GM13977 (cell line): ENCODE results near the gene NDFIP2.

ENCODE experiments used
- DNase-seq: peaks from one replicate; pipeline ENCODE4 v3.0.0; 2012; ENCODE audit warnings: low spot score
- in situ Hi-C: fragments of 300-500 bp; cut with MboI; formaldehyde crosslinking; loops from one replicate; pipeline ENCODE4 v1.12.0; 2022; ENCODE audit warnings: low sequenced_read_pairs, low pct_unique_long_range_greater_than_20kb, mixed read lengths, inconsistent platforms; ENCODE audit not compliant: unreplicated experiment
- TF ChIP-seq, protein P1 (sequence below): IDR thresholded peaks from 2 replicates; pipeline ENCODE4 v1.5.1; 2012; ENCODE audit warnings: mild to moderate bottlenecking, control low read depth; ENCODE audit not compliant: insufficient read depth; ENCODE audit errors: extremely low read depth, missing control alignments

The NDFIP2 gene

DNA sequence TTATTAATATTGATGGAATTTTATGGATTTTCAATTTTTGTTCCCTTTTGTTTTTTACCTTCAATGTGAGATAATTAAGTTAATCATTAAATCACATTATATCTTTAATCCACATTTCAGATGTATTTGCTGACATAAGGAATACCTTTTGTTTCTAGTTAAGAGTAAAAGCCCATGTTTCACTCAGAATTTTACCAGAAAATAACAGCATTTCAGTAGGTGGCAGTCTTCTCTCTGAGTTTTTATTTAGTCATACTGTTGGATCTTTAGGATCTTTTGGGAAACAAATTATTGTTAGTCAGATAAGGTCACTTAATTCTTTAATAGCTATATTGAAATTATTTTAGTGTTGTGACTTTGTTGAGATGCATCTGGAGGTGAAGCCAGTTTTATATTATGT, 67.9 kb downstream of the NDFIP2 start:
- in situ Hi-C loops, result no loop called here
- no peak for DNase-seq
- TF ChIP-seq, protein P1, sequence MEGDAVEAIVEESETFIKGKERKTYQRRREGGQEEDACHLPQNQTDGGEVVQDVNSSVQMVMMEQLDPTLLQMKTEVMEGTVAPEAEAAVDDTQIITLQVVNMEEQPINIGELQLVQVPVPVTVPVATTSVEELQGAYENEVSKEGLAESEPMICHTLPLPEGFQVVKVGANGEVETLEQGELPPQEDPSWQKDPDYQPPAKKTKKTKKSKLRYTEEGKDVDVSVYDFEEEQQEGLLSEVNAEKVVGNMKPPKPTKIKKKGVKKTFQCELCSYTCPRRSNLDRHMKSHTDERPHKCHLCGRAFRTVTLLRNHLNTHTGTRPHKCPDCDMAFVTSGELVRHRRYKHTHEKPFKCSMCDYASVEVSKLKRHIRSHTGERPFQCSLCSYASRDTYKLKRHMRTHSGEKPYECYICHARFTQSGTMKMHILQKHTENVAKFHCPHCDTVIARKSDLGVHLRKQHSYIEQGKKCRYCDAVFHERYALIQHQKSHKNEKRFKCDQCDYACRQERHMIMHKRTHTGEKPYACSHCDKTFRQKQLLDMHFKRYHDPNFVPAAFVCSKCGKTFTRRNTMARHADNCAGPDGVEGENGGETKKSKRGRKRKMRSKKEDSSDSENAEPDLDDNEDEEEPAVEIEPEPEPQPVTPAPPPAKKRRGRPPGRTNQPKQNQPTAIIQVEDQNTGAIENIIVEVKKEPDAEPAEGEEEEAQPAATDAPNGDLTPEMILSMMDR, result no peak

GRCh38 chr13:79549355-79550106, 68.6 kb downstream of the NDFIP2 start:
- DNase-seq, result no peak
- in situ Hi-C loops, result no loop called here

DNA sequence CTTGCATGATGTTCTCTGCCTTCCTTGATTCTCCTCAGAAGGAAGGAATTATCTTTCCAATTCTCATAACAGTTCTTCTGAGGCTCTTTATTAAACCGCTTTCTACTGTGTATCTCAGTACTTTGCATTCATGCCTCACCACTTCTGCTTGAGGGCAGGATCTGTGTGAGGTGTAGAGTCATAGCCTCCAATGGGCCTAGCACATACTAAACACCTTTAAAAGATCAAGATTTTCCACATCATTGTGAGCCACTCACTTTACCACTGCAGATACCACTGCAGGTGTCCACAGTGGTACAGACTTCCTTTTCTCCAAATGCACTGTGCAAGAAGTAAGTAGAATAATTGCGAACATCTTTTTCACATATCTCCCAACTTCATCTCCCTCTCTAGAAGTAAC, 76.7 kb downstream of the NDFIP2 start:
- TF ChIP-seq, protein P1, result no peak
- in situ Hi-C loops, result no loop called here
- DNase-seq, result no peak

More at GRCh38 chr13:79549355-79550106, 68.6 kb downstream of the NDFIP2 start:
- TF ChIP-seq, protein P1, result no peak

DNA sequence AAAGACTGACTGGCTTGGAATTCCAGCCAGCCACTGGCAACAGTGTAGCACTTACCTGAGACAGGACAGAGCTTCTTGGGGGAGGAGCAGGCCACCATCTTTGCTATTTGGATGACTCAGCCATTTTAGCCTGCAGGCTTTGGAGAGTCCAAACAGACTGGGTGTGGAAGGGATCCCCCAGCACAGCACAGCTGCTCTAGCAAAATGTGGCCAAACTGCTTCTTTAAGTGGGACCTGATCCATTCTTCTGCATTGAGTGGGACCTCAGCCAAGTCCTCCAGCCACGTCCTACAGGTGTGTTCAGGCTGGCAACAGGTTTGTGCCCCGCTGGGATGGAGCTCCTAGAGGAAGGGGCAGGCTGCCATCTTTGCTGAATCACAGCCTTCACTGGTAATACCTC, 80.0 kb downstream of the NDFIP2 start:
- no peak for DNase-seq
- TF ChIP-seq, protein P1, result no peak
- in situ Hi-C loops, result no loop called here

DNA sequence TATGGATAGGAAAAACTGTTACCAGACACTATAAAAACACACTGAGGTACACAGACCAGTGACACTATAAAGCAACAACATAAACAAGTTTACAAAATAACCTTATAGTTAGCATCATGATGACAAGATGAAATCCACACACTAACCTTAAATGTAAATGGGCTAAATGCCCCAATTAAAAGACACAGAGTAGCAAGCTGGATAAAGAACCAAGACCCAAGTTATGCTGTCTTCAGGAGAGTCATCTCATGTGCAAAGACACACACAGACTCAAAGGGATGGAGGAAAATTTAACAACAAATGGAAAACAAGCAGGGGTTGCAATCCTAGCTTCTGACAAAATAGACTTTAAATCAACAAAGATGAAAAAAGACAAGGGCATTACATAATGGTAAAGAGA, 81.6 kb downstream of the NDFIP2 start:
- DNase-seq, result no peak
- TF ChIP-seq, protein P1, result no peak
- in situ Hi-C loops, result no loop called here

- no peak for DNase-seq
- TF ChIP-seq, protein P1, result no peak
- in situ Hi-C loops, result no loop called here
Observed at GRCh38 chr13:79566118-79566517, 85.2 kb downstream of the NDFIP2 start.
